ENCODE measurements around the gene ZNF169.
"Not testable (repeated sequence)": the region's sequence is repeated elsewhere in the genome, so short reads cannot be mapped to it uniquely, and the experiment has no call there.

DNA sequence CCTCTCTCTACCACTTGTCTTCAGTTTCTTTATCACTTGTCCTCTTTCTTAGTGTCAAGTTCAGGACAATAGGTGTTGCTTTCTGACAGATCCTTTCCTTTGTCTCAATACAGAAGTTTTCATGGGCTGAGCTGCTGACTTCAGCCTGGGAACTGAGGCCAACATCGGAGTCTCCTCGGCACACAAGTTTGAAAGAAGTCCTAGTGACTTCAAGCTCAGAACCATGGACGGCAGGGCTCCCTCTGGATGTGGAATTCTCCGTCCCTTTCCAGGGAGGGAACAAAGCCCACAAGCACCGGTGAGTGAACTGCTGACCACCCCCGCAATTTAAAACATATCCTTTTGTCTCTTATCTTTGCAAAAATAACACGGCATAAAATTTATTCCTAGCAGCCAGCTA is 79.6 kb downstream of the ZNF169 start:
- TF ChIP-seq EZH2phosphoT487 (IDR thresholded peaks at IDR 0.05; ENCODE audit: low read depth), result not testable (repeated sequence)
- TF ChIP-seq, protein P1, sequence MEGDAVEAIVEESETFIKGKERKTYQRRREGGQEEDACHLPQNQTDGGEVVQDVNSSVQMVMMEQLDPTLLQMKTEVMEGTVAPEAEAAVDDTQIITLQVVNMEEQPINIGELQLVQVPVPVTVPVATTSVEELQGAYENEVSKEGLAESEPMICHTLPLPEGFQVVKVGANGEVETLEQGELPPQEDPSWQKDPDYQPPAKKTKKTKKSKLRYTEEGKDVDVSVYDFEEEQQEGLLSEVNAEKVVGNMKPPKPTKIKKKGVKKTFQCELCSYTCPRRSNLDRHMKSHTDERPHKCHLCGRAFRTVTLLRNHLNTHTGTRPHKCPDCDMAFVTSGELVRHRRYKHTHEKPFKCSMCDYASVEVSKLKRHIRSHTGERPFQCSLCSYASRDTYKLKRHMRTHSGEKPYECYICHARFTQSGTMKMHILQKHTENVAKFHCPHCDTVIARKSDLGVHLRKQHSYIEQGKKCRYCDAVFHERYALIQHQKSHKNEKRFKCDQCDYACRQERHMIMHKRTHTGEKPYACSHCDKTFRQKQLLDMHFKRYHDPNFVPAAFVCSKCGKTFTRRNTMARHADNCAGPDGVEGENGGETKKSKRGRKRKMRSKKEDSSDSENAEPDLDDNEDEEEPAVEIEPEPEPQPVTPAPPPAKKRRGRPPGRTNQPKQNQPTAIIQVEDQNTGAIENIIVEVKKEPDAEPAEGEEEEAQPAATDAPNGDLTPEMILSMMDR (IDR thresholded peaks at IDR 0.05; ENCODE audit: low read depth, low read length), result not testable (repeated sequence)
